D721Med (cell line): Measurements from ENCODE around the gene ZDHHC3.
"Not testable (repeated sequence)": the region's sequence is repeated elsewhere in the genome, so short reads cannot be mapped to it uniquely, and the experiment has no call there.

Experiments
- DNase-seq: peaks from one replicate; pipeline ENCODE4 v3.0.0; 2011; ENCODE audit warnings: low spot score; ENCODE audit not compliant: insufficient read length
- FAIRE-seq: peaks from 2 replicates; lab custom pipeline; 2011; peaks lifted over from hg19 to GRCh38; lab: Jason Lieb, UNC
- TF ChIP-seq, protein P1 (sequence below): IDR thresholded peaks from 2 replicates; pipeline ENCODE4 v1.5.1; 2012; ENCODE audit warnings: mild to moderate bottlenecking, control low read depth; ENCODE audit not compliant: insufficient read depth; ENCODE audit errors: missing control alignments

The ZDHHC3 gene

DNA sequence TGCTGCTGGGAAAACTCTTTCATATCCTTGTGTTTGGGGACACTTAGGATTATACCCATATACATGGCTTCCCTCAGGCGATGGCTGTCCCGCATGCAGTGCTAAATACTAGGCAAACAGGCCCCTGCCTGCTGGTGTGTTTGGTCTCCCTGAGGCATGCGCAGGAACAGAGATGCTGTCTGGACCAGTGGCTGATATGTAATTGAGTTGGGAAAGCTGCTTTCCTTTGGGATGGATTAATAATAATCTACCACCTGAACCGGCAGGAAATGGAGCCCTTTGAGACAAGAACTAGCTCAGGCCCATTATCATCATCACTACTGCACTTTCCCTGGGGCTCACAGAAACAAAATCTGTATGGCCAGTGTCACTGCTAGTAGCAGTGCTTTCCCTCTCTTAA, 18.0 kb downstream of the ZDHHC3 start:
- TF ChIP-seq, protein P1, sequence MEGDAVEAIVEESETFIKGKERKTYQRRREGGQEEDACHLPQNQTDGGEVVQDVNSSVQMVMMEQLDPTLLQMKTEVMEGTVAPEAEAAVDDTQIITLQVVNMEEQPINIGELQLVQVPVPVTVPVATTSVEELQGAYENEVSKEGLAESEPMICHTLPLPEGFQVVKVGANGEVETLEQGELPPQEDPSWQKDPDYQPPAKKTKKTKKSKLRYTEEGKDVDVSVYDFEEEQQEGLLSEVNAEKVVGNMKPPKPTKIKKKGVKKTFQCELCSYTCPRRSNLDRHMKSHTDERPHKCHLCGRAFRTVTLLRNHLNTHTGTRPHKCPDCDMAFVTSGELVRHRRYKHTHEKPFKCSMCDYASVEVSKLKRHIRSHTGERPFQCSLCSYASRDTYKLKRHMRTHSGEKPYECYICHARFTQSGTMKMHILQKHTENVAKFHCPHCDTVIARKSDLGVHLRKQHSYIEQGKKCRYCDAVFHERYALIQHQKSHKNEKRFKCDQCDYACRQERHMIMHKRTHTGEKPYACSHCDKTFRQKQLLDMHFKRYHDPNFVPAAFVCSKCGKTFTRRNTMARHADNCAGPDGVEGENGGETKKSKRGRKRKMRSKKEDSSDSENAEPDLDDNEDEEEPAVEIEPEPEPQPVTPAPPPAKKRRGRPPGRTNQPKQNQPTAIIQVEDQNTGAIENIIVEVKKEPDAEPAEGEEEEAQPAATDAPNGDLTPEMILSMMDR: no peak
- DNase-seq: no peak
- FAIRE-seq: no peak

DNA sequence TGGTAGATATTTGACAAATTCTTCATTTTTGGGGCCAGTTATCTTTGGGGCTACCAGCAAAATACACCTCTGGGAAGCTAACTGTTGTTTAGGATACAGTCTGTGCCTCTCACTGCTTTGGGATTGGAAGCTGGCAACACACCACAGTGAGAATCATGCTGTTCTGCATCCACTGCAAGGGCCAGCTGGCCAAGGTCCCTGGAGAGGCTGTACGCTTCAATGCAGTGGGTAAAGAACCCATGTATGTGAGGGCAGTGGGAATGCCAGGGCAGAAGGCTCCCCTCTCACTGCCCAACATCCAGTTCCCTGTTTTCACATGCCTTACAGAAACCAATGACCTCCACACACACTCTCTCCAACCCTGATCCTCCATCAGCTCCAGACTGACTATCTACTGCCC, 20.1 kb downstream of the ZDHHC3 start:
- DNase-seq (no peak), FAIRE-seq (no peak)
- TF ChIP-seq, protein P1: no peak

DNA sequence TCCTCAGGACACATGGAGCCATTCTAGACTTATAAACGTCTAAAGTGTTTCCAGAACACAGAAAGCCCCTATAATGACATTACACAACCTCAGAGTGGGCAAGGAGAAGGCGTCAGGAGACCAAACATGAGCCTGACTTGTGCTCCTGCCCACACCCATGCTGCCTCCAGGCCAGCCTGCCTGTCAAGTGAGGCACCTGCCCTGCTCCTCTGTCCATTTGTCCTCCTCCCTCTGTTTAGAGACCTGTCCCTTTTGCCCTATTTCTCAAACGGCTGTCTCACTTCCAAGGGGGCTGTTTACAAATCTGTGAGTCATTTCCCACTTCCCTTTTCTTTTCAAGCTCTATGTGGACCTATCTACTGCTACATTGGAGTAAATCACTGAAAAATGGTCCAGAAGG, 21.0 kb downstream of the ZDHHC3 start:
- TF ChIP-seq, protein P1: no peak
- DNase-seq (no peak), FAIRE-seq (no peak)

DNA sequence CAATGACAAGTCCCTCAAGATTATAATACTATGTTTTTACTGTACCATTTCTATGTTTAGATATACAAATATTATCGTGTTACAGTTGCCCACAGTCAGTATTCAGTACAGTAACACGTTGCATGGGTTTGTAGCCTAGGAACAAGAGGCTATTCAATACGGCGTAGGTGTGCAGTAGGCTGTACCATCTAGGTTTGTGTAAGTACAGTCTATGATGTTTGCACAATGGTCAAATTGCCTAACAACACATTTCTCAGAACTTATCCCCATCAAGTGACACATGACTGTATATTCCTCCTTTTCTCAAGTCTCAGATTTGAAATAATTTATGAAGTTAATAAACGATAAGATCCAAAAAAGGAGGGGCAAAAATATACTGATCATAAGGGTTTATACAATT, 21.7 kb downstream of the ZDHHC3 start:
- TF ChIP-seq, protein P1: no peak
- FAIRE-seq: no peak
- no peak for DNase-seq

DNA sequence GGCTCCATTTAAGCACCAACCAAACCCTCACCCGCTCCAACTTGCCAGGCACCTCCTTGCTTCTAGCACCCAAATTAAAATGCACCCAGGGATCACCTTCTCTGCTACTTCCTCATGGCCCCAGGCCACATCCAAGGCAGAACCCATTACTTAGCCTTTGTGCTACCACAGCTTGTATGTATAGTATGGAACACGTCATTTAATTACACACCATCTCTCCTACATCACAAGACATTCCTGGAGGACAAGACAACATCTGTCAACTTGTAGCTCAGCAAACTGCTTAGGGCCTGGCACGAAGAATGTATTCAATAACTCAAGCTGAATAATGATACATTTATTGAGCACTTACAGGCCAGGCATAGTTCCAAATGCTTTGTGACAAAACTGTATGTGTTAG, 23.3 kb downstream of the ZDHHC3 start:
- DNase-seq (no peak), FAIRE-seq (no peak)
- TF ChIP-seq, protein P1: no peak

DNA sequence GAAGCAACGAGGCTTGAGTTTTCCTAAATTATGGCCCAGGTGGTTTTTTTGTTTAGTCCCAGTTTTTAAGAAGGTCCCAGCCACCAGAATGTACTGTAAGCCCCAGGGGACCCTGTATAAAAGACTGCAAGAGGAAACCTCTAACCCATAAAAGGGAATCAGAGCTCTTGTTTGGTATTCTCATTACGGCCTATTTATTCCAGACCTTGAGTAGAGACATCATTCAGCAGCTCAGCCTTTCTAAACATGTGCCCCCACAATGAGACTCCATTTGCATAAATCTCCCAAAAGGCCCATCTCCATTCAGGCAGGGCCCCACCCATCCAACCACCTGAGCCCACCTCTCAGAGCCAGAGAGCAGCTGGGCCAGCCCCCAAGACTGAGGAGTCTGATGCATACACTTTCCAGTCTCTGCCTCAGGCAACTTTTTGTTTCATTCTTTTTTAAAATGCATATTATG, 25.7 kb downstream of the ZDHHC3 start:
- FAIRE-seq: no peak
- TF ChIP-seq, protein P1: no peak

DNA sequence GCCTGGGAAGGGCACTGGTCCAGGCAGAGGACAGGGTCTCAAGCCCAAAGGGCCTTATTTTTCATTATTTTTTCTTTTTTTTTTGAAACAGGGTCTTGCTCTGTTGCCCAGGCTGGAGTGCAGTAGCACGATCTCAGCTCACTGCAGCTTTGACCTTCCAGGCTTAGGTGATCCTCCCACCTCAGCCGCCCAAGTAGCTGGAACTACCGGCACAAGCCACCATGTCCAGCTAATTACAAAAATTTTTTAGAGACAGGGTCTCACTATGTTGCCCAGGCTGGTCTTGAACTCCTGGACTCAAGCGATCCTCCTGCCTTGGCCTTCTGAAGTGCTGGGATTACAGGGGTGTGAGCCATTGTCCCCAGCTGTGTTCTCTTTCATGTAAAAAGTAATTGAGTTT, 26.2 kb downstream of the ZDHHC3 start:
- FAIRE-seq, DNase-seq: not testable (repeated sequence)

More for the DNA sequence above, 25.7 kb downstream of the ZDHHC3 start:
- no peak for DNase-seq

DNA sequence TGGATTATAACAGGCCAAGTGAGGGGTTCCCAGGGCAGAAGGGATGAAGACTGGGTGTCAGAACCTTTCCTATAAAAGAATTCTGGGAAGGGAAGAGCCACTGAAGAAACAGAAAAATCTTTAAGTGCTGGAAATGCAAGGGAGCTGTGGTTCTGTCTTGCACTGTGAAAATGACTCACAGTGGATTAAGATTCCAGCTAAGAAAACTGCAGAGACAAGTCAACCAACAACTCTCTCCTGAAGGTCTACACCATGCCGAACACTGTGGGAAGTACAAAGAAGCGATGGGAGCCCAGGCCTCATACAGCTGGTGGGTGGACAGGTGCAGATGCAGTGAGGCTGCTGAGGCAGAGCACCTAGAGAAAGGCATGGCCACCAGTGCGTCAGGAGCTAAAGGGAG, 27.7 kb downstream of the ZDHHC3 start:
- DNase-seq (no peak), FAIRE-seq (no peak)

More for the DNA sequence above, 27.7 kb downstream of the ZDHHC3 start:
- TF ChIP-seq, protein P1: no peak
